ENCODE measurements around the gene TRAPPC6A.
A peak's percentile ranks its signal among the peaks of the same experiment; 100 is the strongest.

The TRAPPC6A gene

DNA sequence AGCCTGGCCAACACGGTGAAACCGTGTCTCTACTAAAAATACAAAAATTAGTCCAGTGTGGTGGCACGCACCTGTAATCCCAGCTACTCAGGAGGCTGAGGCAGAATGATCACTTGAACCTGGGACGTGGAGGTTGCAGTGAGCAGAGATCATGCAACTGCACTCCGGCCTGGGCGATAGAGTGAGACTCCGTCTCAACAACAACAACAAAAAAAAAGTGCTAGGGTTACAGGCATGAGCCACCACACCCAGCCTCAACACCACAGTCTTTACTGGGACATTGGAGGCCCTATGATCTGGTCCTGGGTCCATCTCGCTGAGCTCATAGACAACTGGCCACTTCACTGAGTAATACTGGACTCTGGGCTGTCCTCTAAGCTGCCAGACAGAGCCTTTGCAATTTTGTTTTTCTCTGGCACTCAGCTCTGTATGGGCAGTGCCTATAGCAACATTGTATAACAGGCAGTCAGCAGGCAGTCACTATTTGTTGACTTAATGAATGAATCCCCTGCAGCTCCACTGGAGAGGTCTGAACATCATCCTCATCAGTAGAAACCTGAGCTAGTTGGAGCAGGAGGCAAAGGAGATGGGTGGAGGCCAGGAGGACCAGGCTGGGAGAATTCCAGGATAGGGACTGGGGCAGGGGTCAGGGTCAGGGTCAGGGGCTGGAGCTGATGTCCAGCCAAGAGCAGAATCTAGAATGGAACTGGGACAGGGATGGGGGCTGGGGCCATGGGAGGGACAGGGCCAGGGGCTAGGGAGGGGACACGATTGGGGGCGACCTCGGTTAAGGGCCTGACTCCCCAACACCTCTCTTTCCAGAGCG lies 8.7 kb upstream of the TRAPPC6A start:
- no peak for DNase-seq (ENCODE audit: low read depth)

DNA sequence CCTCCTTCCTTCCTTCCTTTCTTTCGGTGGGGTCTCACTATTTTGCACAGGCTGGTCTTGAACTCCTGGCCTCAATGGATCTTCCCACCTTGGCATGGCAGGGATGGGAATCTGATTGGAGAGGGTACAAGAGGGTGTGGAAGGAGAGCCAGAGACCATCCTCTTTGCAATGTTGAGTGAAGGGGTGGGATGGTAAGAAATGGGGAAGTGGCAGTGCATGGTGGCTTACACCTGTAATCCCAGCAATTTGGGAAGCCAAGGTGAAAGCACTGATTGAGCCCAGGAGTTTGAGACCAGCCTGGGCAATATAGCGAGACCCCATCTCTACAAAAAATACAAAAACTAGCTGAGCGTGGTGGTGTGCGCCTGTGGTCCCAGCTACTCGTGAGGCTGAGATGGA lies 6.1 kb upstream of the TRAPPC6A start:
- no peak for DNase-seq (ENCODE audit: low read depth)

DNA sequence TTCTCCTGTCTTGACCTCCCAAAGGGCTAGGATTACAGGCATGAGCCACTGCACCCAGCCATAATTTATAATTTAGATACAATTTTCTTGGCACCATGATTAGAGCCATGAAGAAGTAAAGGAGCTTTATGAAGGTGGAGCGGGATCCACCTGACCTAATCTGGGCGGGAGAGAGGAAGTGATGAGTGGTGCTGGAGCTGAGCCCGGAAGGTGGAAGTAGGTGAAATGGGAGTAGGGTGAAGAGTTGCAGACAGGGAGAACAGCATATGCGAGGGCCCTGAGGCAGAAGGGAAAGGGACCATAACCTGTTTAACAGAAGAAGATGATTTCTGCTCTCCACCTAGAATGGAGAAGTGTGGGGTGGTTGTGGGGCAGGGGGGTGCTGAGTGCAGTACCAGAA lies 4.7 kb upstream of the TRAPPC6A start:
- DNase-seq (ENCODE audit: low read depth) = no peak

DNA sequence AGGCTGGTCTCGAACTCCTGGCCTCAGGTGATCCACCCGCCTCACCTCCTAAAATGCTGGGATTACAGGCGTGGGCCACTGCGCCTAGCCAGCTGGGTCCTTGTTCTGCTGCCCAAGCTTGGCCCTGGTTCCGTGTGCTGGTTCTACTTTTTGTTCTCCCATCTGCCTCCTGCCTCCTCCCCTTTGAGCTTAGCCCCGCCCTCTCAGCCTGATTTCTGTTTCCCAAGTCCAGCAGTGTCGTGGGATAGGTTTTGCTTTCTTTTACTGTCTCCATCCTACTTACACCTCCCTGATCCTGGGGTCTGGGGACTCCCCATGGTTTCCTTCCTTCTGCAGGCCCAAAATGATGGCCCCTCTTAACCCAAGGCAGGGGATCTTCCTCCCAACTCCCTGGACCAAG lies 2.9 kb upstream of the TRAPPC6A start:
- DNase-seq (ENCODE audit: low read depth) = no peak

DNA sequence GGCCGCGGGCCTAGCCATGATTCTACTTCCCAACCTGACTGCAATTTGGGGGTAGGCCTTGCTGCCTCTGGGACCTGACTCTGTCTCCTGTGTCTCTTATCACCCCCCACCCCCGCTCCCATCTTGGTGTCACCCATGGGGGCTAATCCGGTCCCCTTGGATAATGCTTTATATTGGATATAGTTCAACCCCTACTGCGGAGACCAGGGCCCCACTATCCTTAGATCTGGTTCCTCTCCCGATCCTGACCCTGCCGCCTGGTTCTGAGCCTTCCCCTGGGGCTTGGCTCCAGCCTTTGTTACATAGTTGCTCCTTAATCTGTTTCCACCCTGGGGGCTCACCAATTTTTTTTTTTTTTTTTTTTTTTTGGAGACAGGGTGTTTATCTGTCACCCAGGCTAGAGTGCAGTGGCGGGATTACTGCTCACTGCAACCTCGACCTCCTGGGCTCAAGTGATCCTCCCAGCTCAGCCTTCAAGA lies 1.9 kb upstream of the TRAPPC6A start:
- DNase-seq (ENCODE audit: low read depth) = no peak

DNA sequence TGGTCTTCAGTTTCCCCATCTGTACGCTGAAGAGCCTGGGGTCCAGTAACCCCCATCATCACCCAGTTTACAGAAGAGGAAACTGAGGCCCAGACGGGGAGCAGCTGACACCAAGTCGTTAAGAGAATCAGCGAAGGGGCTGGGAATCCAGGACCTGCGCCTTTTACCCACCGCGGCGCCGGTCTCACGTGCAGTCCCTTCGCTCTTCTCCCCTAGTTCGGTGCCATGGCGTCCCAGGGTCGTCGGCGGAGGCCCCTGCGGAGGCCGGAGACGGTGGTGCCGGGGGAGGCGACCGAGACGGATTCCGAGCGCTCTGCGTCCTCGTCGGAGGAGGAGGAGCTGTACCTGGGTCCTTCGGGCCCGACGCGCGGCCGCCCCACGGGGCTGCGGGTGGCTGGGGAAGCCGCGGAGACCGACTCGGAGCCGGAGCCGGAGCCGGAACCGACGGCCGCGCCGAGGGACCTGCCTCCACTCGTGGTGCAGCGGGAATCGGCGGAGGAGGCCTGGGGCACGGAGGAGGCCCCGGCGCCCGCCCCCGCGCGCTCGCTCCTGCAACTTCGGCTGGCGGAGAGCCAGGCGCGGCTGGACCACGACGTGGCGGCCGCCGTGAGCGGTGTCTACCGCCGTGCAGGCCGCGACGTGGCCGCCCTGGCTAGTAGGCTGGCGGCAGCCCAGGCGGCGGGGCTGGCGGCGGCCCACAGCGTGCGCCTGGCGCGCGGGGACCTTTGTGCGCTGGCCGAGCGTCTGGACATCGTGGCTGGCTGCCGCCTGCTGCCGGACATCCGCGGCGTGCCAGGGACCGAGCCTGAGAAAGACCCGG lies 1.2 kb upstream of the TRAPPC6A start:
- no peak for DNase-seq (ENCODE audit: low read depth)

DNA sequence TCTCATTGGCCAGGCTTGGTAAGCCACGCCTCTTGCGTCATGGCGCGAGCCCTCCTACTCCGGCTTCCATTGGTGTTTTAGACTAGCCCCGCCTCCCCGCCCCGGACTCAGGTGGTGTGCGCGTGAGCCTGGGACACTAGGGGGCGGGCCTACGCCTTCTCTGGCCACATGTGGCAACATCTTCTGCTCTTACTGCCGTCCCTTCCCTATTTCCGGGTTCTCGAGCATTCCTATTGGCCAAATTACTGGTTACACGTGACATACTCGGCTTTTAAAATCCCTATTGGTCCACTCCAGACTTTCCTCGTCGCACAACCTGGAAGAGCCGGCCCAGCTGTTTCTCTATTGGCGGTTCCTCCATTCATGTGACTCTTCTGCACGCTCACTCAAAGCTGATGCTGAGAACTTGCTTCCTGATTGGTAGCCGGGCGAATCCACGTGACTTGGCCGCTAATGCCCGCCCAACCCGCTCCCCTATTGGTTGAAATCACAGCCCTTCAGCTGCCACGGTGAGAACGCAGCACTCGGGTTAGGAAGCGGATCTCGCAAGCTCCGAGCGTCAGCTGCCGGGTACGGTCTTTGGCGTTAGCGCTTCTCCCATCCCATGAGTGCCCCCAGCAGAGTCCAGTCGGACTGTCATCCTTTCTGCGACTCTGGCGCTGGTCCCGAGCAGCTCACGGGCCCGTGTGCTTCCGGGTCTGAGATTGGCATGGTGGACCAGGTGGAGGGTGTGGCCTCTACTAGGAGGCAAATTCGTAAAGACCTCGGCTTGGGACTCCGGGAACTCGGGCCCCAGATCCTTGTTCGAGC lies 430 bp upstream of the TRAPPC6A start, which contains the start of gene BLOC1S3:
Gene BLOC1S3 (plus strand): TSS at position 523 of the 810 bp plus-strand sequence. CDS start 513 bp downstream, outside the sequence.
- DNase-seq (ENCODE audit: low read depth) = peak; percentile 99

DNA sequence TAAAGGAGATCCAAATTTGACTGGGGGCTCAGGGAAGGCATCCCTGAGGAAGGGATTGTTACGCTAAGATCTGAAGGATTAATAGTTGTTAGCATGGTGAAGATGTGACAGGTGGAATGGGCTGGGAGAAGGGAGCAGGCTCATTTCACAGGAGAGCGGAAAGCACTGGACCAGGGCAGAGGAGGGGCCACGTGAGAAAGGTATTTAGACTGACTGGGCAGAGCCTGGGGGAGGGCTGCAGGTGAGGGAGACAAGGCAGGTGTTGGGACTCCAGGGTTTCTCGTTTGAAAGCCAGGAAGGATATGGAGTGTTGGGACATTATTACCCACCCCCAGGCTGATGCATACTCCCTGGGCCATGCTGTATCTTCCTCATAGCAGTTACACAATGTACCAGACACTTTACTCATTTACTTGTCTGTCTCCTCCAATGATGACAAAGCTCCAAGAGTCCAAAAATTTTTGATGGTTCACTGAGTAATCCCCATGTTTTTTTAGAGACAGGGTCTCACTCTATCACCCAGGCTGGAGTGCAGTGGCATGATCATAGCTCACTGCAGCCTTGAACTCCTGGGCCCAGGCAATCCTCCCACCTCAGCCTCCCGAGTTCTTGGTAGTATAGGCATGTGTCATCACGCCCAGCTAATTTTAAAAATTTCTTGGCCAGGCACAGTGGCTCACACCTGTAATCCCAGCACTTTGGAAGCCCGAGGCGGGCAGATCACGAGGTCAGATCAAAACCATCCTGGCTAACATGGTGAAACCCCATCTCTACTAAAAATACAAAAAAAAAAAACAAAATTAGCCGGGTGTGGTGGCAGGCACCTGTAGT lies 2.3 kb downstream of the TRAPPC6A start:
- no peak for DNase-seq (ENCODE audit: low read depth)

DNA sequence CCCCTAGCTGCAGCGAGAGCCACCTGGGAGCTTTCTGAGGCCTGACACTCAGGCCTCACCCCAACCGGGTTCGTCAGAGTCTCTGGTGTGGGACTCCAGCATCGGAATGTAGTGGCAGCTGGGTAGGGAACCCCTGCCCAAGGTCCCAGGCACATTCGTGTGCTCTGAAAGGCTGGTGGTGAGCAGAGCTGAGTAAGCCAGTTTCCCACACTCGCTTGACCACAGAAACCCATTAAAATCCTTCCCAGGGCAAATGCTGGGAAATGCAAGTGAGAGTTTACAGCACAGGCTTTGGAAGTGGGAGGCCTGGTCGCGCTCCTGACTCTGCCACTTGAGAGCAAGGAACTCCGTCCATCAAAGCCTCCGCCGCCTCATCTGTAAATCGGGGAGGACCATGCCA lies 4.2 kb downstream of the TRAPPC6A start:
- no peak for DNase-seq (ENCODE audit: low read depth)

DNA sequence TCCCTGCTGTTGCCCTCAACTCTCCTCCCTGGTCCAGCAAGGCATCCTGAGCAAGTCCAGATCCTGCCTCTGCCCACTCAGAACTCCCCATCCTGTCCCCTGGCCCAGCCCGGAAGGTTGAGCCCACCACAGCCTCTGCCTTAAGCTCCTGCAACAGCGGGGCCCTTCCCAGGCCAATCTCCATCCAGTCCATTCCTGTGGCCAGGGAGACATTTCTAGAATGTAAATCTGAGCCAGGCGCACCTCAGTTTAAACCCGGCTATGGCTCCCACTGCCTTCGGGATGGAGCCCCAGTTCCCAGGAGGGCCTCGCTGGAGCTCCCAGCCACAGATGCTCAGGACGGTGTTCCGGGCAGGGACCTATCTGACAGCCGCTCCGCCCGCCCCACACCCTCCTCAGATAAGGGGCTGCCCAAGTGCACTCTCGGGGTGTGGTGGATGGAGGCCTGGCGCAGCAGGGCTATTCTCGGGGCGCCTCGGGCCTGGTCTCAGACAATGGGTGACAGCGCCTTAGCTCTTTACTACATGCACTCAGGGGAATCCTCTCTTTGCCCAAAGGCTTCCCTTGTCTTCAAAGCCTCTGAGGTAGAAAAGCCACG lies 5.3 kb downstream of the TRAPPC6A start:
- no peak for DNase-seq (ENCODE audit: low read depth)

DNA sequence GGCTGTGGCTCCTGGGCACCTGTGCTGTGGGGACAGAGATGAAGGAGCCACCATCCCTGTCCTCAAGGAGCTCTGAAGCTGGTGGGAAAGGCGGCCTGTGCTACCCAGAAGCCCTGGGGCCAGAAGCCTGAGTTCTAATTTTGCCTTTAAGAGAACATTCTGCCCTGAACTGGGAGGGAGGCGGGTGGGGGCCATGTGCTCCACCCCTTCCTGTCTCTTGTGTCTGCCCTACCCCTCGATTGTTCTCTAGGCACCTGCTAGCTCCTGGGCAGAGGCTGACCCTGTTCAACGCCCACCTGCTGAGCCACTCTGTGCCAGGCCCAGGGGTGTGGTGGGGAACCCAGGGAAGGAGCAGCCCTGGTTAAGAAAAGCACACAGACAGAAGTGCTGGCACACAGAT lies 5.9 kb downstream of the TRAPPC6A start:
- no peak for DNase-seq (ENCODE audit: low read depth)

DNA sequence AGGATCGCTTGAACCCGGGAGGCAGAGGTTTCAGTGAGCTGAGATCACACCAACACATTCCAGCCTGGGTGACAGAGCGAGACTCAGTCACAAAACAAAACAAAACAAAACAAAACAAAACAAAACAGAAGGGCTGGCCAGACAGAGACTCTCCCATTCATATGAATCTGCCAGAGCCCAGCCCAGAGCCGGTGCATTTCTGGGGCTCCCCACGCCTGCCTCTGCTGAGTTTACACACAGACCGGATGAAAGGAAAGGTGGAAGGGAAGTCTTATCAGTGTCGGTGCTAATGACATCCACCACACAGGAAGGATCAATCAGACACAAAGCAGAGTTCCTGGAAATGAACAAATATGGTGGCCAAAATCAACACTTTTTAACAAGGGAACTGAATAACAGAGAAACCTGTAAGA lies 6.8 kb downstream of the TRAPPC6A start:
- DNase-seq (ENCODE audit: low read depth) = no peak

DNA sequence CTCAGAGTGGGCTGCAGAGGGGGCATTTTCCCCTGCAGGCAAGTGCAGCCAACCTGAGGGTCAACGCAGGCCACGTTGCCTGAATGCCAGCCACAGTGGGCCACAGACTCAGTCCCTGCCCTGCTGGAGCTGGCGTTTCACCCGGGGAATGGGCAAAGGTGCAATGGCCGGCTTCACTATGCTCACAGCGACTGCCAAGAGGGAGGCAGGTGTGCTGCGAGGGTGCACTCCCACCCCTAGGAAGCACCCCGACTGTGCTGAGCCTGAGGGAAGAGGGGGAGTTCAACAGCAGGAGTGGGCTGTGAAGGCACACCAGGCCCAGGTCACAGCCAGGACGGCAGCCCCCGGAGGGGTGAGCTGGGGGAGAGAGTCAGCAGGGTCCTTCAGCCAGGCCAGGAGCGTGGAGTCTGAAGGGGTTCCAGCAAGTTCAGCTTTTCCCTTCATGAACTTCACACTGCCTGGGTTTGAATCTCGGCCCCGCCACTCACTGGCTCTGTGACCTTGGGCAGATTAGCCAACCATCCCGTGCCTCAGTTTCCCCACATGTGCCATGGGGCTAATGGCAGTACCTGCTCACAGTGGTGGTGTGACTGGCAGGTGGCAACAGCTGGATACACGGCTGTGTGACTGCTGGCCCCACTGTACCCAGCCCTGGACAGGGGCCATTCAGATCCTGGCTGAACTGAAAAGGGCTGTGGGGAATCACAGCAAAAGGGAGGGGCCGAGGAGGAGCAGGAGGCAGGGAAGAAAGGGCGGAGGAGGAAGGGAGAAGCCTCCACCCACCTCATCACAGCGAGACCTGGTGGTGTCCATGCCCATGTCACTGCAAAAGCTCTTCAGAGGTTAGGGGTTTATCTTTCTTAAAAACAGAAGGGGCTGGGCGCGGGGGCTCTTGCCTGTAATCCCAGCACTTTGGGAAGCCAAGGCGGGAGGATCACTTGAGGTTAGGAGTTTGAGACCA lies 7.6 kb downstream of the TRAPPC6A start:
- no peak for DNase-seq (ENCODE audit: low read depth)

DNA sequence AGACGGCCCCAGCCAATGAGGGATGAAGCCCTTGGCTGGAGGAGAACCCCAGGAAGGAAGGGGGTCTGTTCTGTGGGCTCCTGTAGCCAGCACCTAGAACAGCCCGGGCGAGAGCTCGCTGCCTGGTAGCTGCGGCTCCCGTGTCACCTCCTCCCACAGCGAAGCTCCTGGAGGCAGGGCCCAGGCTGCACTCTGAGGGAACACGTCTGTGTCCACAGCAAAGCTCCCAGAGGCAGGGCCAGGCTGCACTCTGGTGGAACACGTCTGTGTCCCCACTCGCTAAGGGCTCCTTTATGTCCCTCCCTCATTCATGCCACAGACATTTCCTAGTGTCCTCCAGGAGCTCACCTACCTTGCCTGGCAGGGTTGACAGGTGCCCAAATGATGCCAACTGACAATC lies 8.4 kb downstream of the TRAPPC6A start:
- no peak for DNase-seq (ENCODE audit: low read depth)

DNA sequence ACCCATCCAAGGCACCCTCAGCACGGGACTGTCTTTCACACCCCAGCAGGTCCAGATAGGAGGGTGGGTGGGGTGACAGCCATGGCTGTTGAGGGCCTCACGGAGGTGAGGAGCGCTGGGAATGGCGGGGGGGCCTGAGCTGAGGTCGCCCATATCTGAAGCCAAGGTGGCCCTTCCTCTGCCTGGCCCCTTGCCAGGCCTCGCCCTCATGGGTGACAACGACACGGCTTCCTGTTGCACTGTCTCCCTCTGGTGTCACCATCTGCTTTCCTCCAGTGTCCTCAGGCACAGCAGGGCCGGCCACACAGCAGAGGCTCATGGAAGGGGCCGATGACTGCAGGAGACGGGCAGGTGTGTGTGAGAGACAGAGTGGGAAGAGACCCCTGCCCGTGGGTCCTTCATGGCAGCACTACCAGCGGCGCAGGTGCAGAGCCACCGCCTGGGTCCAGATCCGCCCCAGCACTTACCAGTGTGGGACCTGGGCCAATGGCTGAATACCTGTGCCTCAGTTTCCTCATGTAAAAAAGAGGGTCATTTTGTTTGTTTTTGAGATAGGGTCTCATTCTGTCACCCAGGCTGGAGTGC lies 9.2 kb downstream of the TRAPPC6A start:
- no peak for DNase-seq (ENCODE audit: low read depth)

DNA sequence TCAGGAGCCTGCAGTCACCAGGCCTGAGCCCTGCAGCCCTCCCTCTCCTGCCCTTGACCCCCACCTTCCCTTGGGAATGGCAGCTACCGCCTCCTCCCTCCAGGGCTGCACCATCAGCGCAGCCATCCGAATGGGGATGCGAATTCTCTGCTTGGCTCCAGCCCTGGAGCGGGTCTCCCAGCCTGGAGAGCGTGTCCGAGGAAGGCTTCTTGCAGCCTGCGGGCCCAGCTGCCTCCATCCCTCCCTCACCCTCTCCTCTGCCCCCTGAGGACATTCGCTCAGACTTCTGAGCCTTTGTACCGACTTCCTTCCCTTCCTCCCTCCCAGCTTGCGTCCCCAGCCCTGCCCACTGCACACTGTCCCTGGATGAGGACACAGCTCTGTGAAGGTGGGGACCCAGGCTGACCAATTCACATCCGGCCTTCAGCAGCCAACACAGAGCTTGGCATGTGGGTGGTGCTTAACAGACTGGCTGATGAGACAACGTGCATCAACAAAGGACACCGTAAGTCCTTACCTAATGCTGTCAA lies 11.2 kb downstream of the TRAPPC6A start:
- no peak for DNase-seq (ENCODE audit: low read depth)

DNA sequence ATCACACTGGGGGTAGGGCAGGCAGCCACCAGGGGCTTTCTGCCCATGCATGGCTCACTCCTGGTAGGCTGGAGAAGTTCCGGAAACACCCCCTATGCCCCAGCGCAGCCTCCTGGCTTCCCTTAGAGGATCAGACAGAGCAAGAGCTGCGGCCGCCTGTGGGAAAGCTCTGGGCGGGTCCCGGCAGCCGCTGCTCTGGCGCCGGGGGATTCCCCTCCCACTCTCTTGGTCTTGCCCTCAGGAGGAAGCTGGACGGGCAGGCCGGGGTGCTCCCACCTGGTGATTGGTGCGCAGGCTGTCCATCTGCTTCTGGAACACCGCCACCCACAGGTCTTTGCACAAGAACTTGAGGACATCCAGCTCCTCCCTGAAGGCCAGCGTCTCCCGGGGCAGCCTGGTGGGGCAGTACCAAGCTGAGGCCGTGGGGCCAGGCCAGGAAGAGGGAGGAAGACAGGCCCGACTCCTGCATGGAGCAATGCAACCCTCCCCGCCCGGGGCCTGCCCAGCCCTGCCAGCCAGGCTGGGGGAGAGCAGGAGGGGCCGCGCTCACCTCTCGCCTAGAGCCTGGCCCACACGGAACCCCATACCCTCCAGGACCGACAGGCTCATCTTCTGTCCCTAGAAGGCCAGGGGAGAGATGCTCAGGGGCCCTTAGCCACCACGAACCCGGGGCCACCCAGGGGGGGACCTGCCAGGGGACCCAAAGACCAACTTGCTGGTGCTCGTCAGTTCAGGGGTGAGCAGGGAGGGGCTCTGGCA lies 13.3 kb downstream of the TRAPPC6A start:
- DNase-seq (ENCODE audit: low read depth) = peak; percentile 51

DNA sequence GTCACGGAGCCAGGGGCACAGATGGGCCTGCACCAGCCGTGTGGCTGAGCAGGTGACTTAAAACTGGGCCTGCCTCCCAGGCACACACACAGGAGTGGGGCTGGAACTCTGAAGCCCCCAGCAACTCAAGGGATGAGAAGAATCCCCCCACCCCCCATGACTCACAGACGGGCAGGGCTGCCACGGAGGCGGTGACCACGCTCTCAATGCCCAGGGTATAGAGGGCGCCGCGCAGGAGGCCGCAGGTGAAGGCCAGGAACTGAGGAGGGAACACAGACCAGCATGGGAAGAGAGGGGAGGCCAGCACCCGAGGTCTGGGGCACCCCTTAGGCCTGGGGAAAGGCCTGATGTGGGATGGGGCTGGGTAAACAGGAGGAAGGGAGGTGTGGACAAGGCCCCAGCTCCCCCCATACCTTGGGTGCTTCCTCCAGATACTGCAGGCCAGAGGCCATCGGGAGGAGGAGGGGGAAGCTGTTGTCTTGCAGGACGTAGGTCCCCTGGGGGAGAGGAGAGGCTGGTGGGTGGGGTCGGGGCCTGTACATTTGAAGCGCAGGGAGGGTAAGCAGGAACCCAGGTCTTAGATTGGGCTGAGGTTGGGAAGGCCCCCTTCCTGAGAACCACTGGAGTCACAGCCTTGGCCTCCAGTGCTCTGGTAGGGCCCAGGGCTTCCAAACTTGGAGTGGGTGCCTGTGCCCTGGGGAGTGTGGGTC lies 14.1 kb downstream of the TRAPPC6A start:
- no peak for DNase-seq (ENCODE audit: low read depth)
